ENCODE measurements around the gene MARVELD1.

The MARVELD1 gene

DNA sequence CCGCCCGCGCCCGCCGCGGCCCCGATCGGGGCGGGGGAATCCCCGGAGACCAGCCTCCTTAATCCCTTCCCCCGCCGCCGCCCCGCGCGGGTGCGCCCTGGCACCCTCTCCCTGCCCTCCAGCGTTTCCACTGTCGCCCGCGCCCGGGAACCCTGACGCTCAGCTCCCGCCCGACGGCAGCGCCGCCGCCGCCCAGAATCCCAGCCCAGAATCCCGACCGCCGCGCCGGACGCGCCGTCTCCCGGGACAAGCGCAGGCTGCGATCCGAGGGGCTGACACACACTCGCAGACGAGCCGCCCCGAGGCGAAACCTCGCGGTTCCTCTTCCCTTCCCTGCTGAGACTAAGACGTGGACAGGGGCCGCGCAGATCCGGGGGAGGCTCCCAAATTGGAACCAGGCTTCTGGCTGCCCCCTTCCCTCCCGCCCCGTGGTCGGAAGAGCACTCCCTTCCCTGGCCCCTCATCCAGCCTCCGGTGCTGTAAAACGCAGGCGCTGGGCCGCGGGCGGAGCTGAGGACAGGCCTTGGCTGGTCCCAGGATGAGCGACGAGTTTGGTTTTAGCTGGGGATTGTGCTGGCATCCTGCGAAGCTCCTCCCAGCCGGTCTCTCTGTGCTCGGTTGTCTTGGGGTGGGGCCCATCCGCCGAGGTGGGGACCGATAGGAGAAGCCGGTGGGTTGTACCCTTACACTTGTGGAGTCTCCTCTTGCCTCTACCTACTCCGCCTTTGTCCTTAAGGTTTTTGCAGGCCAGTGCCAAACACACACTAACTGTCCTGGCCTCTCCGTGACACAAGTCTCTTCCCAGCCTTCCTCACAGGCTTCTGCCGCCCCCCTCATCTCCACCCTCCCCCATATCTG, 1.1 kb downstream of the MARVELD1 start:
- Histone ChIP-seq H3K9ac (peak overlapping the region; percentile 90 to 96 (median 93)), H3K27ac (peak overlapping the region; percentile 91 to 97 (median 94)), H3K4me2 (peak overlapping the region; percentile 88 to 100 (median 96)), H3K36me3 (peaks cover 14 to 44% (median 29%) of the 10 kb centered on the region in 11 experiments; a peak in 20 of 22 replicates), H3K9me3 (replicated peaks in 1 of 11) (no peaks in the 10 kb centered on the region), H3K27me3 (no peaks in the 10 kb centered on the region), H3K4me1 (peaks cover 56 to 75% (median 69%) of the 10 kb centered on the region in 10 experiments), H4K20me1 (peaks cover 0 to 49% (median 49%) of the 10 kb centered on the region in 11 experiments; a peak in 18 of 22 replicates), H3K4me3 (peak overlapping the region; percentile 59 to 86 (median 80))
- TF ChIP-seq Cebpa-rat (IDR thresholded peaks at IDR 0.05): no peak

DNA sequence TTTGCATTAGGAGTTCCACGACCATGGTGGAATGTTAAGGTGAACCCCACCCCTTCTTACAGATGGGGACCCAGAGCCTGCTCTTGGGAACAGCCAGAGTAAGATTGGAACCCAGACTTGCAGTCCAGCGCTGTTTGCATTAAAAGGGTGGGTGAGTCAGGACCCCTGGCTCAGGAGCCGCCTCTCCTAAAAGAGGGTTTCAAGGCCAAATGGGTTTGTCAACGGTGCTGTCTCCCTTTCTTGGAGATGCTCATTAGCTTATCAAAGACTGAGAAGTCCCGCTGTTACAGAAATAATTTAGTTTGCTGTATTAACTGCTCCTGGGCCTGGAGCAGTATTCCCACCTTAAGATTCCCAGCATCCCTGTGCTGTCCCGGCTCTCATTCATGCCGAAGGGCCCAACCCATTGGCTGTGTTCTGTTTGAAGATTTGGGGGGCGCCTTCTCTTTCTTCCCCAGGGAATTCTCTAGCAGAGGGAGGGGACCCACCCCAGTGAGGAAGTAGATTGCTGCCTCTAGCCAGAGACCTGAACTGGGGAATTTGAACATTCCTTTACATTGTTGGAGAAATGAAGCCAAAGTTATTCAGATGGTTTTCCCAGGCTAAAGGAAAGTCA, 1.8 kb downstream of the MARVELD1 start:
- Histone ChIP-seq H4K20me1 (peaks cover 0 to 51% (median 49%) of the 10 kb centered on the region in 11 experiments; a peak in 18 of 22 replicates), H3K4me1 (peaks cover 58 to 71% (median 68%) of the 10 kb centered on the region in 10 experiments), H3K9me3 (replicated peaks in 1 of 11) (no peaks in the 10 kb centered on the region), H3K27me3 (no peaks in the 10 kb centered on the region), H3K36me3 (peaks cover 14 to 52% (median 32%) of the 10 kb centered on the region in 11 experiments; a peak in 20 of 22 replicates), H3K4me2 (peak overlapping the region; percentile 88 to 100 (median 96)), H3K9ac (peak overlapping the region; percentile 90 to 96 (median 93)), H3K4me3 (peak overlapping the region; percentile 59 to 86 (median 80)), H3K27ac (peak overlapping the region; percentile 91 to 97 (median 94))
- TF ChIP-seq Cebpa-rat (IDR thresholded peaks at IDR 0.05): no peak

DNA sequence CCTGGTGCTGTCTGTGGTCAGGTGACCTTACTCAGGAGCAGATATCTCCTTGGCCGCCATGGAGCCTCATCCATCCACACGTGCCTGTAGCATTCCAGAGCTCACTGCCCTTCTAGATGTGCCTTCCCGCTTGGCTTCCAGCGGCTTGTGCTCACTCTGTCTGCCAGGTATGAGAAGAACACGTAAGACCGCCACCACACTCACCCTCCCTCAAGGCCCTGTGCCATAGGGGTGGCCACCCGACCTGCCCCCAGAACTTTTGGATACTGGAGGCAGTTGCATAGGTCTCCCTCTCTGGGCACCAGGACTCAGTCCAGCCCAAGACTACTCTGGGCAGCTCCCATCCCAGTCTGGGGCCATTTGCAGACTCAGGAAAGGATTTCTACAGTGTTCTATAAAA, 4.1 kb downstream of the MARVELD1 start:
- H3K27ac ChIP-seq: peak overlapping the region in 8 of 11 experiments; percentile 5 to 65 (median 41); a peak in 11 of 22 replicates
- peak overlapping the region in 6 of 10 experiments; percentile 7 to 86 (median 54); a peak in 9 of 20 replicates for H3K4me3 ChIP-seq
- no peak for TF ChIP-seq Cebpa-rat (IDR thresholded peaks at IDR 0.05)
- peaks cover 53 to 63% (median 57%) of the 10 kb centered on the region in 10 experiments for H3K4me1 ChIP-seq
- H3K9me3 ChIP-seq (replicated peaks in 1 of 11): no peaks in the 10 kb centered on the region
- H3K4me2 ChIP-seq: peak overlapping the region; percentile 88 to 100 (median 96)
- peak overlapping the region in 7 of 11 experiments; percentile 1 to 52 (median 44); a peak in 9 of 22 replicates for H3K9ac ChIP-seq
- H4K20me1 ChIP-seq: peaks cover 0 to 51% (median 49%) of the 10 kb centered on the region in 11 experiments; a peak in 18 of 22 replicates
- peaks cover 14 to 72% (median 44%) of the 10 kb centered on the region in 11 experiments; a peak in 20 of 22 replicates for H3K36me3 ChIP-seq
- no peaks in the 10 kb centered on the region for H3K27me3 ChIP-seq

GRCh38 chr10:97718178-97718577, 4.6 kb downstream of the MARVELD1 start:
- peaks cover 0 to 51% (median 49%) of the 10 kb centered on the region in 11 experiments; a peak in 18 of 22 replicates for H4K20me1 ChIP-seq
- H3K9me3 ChIP-seq (replicated peaks in 1 of 11): no peaks in the 10 kb centered on the region
- peak overlapping the region in 10 of 11 experiments; percentile 2 to 65 (median 38); a peak in 16 of 22 replicates for H3K27ac ChIP-seq
- no peaks in the 10 kb centered on the region for H3K27me3 ChIP-seq
- peak overlapping the region; percentile 88 to 100 (median 96) for H3K4me2 ChIP-seq
- no peak for TF ChIP-seq Cebpa-rat (IDR thresholded peaks at IDR 0.05)
- H3K4me3 ChIP-seq: peak overlapping the region in 6 of 10 experiments; percentile 8 to 86 (median 54); a peak in 9 of 20 replicates
- peak overlapping the region; percentile 3 to 52 (median 37); a peak in 18 of 22 replicates for H3K9ac ChIP-seq
- peaks cover 49 to 60% (median 52%) of the 10 kb centered on the region in 10 experiments for H3K4me1 ChIP-seq
- peaks cover 14 to 77% (median 44%) of the 10 kb centered on the region in 11 experiments; a peak in 20 of 22 replicates for H3K36me3 ChIP-seq

DNA sequence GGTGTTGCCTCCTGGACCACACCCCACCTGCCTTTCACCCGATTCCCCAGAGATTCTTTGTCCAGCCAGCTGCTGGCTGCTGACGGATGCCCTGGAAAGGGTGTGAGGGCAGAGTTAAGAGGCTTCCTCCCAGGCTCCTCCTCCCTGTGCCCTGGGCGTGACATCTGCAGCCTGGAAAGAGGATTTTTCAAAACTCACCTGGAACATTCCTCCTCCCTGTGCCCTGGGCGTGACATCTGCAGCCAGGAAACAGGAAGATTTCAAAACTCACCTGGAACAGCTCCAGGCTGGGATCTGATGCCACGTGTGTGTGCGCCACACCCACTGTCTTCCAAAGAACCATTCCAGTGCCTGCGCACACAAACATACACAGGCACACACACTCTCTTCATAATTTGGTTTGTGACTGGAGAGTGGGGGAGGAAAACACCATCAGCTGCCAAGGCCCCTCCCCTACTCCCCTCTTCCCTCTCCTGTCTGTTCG, 5.2 kb downstream of the MARVELD1 start:
- Histone ChIP-seq H3K27ac (peak overlapping the region in 10 of 11 experiments; percentile 2 to 65 (median 38); a peak in 16 of 22 replicates), H3K9ac (peak overlapping the region; percentile 3 to 52 (median 37); a peak in 17 of 22 replicates), H3K27me3 (no peaks in the 10 kb centered on the region), H3K4me3 (peak overlapping the region in 4 of 10 experiments; percentile 14 to 86 (median 80); a peak in 6 of 20 replicates), H3K36me3 (peaks cover 14 to 78% (median 44%) of the 10 kb centered on the region in 11 experiments; a peak in 20 of 22 replicates), H3K4me1 (peaks cover 48 to 59% (median 51%) of the 10 kb centered on the region in 10 experiments), H3K4me2 (peak overlapping the region; percentile 88 to 100 (median 96)), H3K9me3 (replicated peaks in 1 of 11) (no peaks in the 10 kb centered on the region), H4K20me1 (peaks cover 0 to 51% (median 49%) of the 10 kb centered on the region in 11 experiments; a peak in 18 of 22 replicates)
- no peak for TF ChIP-seq Cebpa-rat (IDR thresholded peaks at IDR 0.05)

DNA sequence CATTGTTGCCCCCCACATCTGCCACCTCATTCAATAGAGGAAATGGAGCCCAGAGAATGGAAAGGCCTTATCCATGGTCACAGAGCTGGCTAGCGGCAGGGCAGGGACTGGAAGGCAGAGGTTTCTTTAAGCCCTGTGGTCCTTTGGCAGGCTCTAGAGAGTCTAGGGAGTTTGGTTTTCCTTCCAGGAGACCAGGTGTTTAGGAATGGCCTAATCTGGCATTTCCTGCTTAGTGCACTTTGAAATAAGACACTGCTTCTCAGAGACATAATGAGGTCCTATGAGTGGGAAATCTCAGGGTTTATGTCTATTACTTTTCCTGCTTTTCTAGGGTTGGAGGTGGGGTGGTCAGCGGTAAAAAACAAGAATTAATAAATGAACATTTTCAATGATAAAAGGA, 6.1 kb downstream of the MARVELD1 start:
- Histone ChIP-seq H3K9me3 (replicated peaks in 1 of 11) (no peaks in the 10 kb centered on the region), H3K4me3 (no peak overlapping the region), H3K4me2 (peak overlapping the region in 10 of 11 experiments; percentile 24 to 100 (median 94); a peak in 13 of 22 replicates), H3K27ac (no peak overlapping the region), H3K9ac (0 out of 22 replicates have a peak overlapping the region, but pooled peaks of 1 of the 11 experiments have one; percentile 43), H3K27me3 (no peaks in the 10 kb centered on the region), H3K36me3 (peaks cover 14 to 78% (median 44%) of the 10 kb centered on the region in 11 experiments; a peak in 20 of 22 replicates), H4K20me1 (peaks cover 0 to 51% (median 49%) of the 10 kb centered on the region in 11 experiments; a peak in 18 of 22 replicates), H3K4me1 (peaks cover 49 to 68% (median 55%) of the 10 kb centered on the region in 10 experiments)
- TF ChIP-seq Cebpa-rat (IDR thresholded peaks at IDR 0.05): no peak

DNA sequence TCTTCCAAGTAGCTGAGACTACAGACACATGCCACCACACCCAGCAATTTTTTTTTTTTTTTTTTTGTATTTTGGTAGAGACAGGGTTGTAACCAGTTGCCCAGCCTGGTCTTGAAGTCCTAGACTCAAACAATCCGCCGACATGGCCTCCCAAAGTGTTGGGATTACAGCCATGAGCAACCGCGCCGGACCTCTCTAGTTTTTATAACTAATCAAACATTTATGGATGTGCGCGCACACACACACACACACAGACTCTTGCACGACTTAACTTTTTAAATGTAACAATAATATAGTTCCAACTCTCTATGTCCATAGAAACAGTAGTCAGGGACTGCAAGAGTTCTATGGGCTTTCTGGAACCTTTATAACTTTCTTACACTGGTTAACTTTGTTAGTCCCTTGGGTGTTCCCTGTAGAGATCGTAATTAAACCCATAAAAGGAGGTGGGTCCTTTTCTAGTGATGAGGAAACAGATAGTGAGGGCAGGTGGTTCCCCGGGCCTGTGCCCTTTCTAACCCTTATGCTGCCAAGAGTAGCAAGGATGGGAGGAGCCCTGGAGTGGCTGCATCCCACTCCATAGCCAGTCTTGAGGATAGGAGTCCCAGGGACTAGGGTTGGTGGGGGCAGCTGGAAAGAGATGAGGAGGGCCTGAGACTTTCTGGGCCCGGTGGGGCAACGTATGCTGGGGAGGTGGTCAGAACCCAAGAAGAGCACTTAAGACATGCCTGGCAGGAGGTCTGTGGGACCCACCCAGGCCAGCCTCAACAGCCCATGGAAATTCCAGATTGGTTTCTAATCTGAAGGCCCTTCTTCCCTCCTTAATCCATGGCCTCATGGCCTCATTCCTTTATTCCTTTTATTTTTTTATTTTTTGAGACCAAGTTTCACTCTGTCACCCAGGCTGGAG, 8.6 kb downstream of the MARVELD1 start:
- no peak overlapping the region for H3K4me3 ChIP-seq
- H3K4me2 ChIP-seq: 0 out of 22 replicates have a peak overlapping the region, but pooled peaks of 1 of the 11 experiments have one; percentile 16
- H3K9me3 ChIP-seq (replicated peaks in 1 of 11): peaks cover 0 to 8% (median 0%) of the 10 kb centered on the region in 11 experiments; a peak in 2 of 22 replicates
- no peak overlapping the region for H3K27ac ChIP-seq
- TF ChIP-seq Cebpa-rat (IDR thresholded peaks at IDR 0.05): no peak
- no peaks in the 10 kb centered on the region for H3K27me3 ChIP-seq
- H3K9ac ChIP-seq: no peak overlapping the region
- peaks cover 9 to 65% (median 32%) of the 10 kb centered on the region in 11 experiments; a peak in 20 of 22 replicates for H3K36me3 ChIP-seq
- H3K4me1 ChIP-seq: peaks cover 27 to 52% (median 34%) of the 10 kb centered on the region in 10 experiments
- H4K20me1 ChIP-seq: peaks cover 0 to 27% (median 25%) of the 10 kb centered on the region in 11 experiments; a peak in 17 of 22 replicates

All from BLaER1 treated with 17β-estradiol and CSF1 and Interleukin-3, amounts not matched to agents 10 nM and 100 nM (cell line).